Measurements from ENCODE around the gene RING1. TPM values are rescaled to one million over a fixed set of nuclear protein-coding genes. Genes with fewer than 3 reads are reported as not detected.

The RING1 gene
- polyA plus RNA-seq, 1 of the 3 experiments (the other 2 are of a cell fraction): 61.3 TPM

- Histone ChIP-seq H2AFZ (ENCODE audit: low read depth) (peak overlapping the region; percentile 61), H3F3A (replicated peaks; ENCODE audit: insufficient read depth) (no peaks in the 10 kb centered on the region), H3K4me1 (ENCODE audit: control insufficient read depth in 1 of 2, insufficient read depth in 2 of 2, low read depth in 1 of 2, low read length in 1 of 2) (peaks cover 0 to 7% of the 10 kb centered on the region in 2 experiments; a peak in 1 of 4 replicates), H3K79me2 (ENCODE audit: insufficient read depth) (no peaks in the 10 kb centered on the region), H3K36me3 (replicated peaks in 1 of 2; ENCODE audit: control insufficient read depth in 1 of 2, insufficient read depth in 2 of 2, low read length in 1 of 2) (no peaks in the 10 kb centered on the region), H3K4me2 (peak overlapping the region; percentile 67), H3K27ac (ENCODE audit: low read depth in 2 of 2, low read length in 1 of 2) (no peak overlapping the region), H4K20me1 (ENCODE audit: insufficient read depth) (no peaks in the 10 kb centered on the region), H3K27me3 (ENCODE audit: insufficient read depth) (no peaks in the 10 kb centered on the region; the same call in 1 of the 2 replicates), H3K4me3 (ENCODE audit: low read depth in 2 of 2, low read length in 1 of 2) (peak overlapping the region; percentile 44 to 57), H3K9me3 (no peaks in the 10 kb centered on the region), H3K9me2 (no peaks in the 10 kb centered on the region), H3K9ac (no peak overlapping the region)
- WGBS (ENCODE audit: low lambda C conversion rate): 25% methylated on average over 28 of the region's 58 CpGs
- ChIA-PET CTCF (interaction anchor here (0.6 to 6.4 kb wide), 45 partner anchors 8 to 228 kb away, joined by 3 to 96 read pairs (median 4); partner anchors contain the start of genes COL11A2, HLA-DMA, HLA-DPB1 and RING1), POLR2A (no interaction called here)
- TF ChIP-seq SIN3A (IDR thresholded peaks at IDR 0.05; ENCODE audit: borderline replicate concordance, low read depth, low read length) (no peak), NRF1 (IDR thresholded peaks at IDR 0.05; ENCODE audit: low read depth, low read length) (no peak), GABPA (IDR thresholded peaks at IDR 0.05; ENCODE audit: low read depth) (no peak), POLR2AphosphoS5 (IDR thresholded peaks at IDR 0.05; ENCODE audit: low read depth, low read length) (no peak), USF2 (IDR thresholded peaks at IDR 0.05; ENCODE audit: borderline replicate concordance, low read depth, low read length) (no peak), RAD21 (IDR thresholded peaks at IDR 0.05; ENCODE audit: low read length) (peak; percentile 68), SMC3 (IDR thresholded peaks at IDR 0.05; ENCODE audit: low read depth, low read length) (peak; percentile 86), MAX (IDR thresholded peaks at IDR 0.05; ENCODE audit: low read depth) (peak; percentile 56; the same call in 1 of the 2 replicates), CTCF (IDR thresholded peaks at IDR 0.05) (peak; percentile 85), GATA2 (CRISPR knock-in tag; IDR thresholded peaks at IDR 0.05) (no peak), MXI1 (IDR thresholded peaks at IDR 0.05; ENCODE audit: low read depth, low read length) (peak; percentile 78), YY1 (IDR thresholded peaks at IDR 0.05; ENCODE audit: low read depth) (no peak)
- TF ChIP-seq, protein P1, sequence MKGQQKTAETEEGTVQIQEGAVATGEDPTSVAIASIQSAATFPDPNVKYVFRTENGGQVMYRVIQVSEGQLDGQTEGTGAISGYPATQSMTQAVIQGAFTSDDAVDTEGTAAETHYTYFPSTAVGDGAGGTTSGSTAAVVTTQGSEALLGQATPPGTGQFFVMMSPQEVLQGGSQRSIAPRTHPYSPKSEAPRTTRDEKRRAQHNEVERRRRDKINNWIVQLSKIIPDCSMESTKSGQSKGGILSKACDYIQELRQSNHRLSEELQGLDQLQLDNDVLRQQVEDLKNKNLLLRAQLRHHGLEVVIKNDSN (IDR thresholded peaks at IDR 0.05; ENCODE audit: borderline replicate concordance, low read depth): no peak
- peak; percentile 93 for DNase-seq
These were observed 46.7 kb upstream of the RING1 start for GRCh38 chr6:33161354-33162331.

All from SK-N-SH (cell line).